Prostate gland (tissue), 2 donors: ENCODE measurements around the gene RBM6.

ENCODE experiments used
- POLR2A ChIP-seq: fragments of 450-650 bp; IDR thresholded peaks from one replicate; pipeline ENCODE4 v1.6.1; 2016; ENCODE audit warnings: antibody characterized with exemption, mild to moderate bottlenecking
- POLR2AphosphoS5 ChIP-seq: sonication (generic); formaldehyde crosslinking; IDR thresholded peaks from one replicate; pipeline ENCODE4 v1.6.1; 2017; ENCODE audit warnings: antibody characterized with exemption
- TF ChIP-seq, protein P1 (sequence below), 4 experiments: fragments of 200-600 bp in 2 of 4; fragments of 450-650 bp in 2 of 4; sonication (generic) in 2 of 4; IDR thresholded peaks; 1 replicate in 3 of 4; 2 replicates in 1 of 4; pipeline ENCODE4 v1.5.1; 2016 to 2019; ENCODE audit warnings: antibody characterized with exemption in 4 of 4, mild to moderate bottlenecking in 2 of 4, moderate library complexity in 2 of 4

DNA sequence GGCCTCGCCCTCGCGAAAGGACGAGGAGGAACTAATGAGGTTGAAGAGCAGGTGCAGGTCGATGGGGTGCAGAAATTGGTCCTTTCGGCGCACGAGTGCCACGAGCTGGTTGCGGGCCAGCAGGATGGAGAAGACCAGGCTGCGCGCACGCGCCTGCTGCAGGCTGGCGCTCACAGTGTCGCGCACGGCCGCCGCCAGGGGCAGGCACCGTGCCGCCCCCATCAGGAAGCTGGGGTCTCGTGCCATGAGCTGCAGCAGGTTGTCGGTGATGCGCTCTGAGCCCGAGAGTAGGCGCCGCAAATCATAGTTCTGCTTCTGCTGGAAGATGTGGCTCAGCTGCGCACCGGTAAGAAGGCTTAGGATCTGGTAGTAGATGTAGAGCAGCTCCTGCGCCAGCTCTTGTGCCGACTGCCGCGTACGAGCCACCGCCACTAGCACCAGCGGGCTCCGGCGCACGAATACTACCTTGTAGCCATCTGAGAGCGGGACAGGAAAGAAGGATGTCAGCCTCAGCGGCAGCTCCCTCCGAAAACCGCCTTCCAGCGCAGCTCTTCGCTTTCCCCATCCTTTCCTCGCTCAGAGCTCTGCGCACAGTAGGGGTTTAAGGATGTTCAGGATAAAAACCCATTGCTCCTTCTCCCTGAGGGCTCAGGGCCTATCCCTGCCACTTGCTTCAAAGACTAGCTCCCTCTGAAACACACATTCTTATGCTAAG lies 29.4 kb upstream of the RBM6 start:
- TF ChIP-seq, protein P1, sequence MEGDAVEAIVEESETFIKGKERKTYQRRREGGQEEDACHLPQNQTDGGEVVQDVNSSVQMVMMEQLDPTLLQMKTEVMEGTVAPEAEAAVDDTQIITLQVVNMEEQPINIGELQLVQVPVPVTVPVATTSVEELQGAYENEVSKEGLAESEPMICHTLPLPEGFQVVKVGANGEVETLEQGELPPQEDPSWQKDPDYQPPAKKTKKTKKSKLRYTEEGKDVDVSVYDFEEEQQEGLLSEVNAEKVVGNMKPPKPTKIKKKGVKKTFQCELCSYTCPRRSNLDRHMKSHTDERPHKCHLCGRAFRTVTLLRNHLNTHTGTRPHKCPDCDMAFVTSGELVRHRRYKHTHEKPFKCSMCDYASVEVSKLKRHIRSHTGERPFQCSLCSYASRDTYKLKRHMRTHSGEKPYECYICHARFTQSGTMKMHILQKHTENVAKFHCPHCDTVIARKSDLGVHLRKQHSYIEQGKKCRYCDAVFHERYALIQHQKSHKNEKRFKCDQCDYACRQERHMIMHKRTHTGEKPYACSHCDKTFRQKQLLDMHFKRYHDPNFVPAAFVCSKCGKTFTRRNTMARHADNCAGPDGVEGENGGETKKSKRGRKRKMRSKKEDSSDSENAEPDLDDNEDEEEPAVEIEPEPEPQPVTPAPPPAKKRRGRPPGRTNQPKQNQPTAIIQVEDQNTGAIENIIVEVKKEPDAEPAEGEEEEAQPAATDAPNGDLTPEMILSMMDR (IDR thresholded peaks at IDR 0.05), result no peak
- TF ChIP-seq POLR2AphosphoS5, result no peak
- TF ChIP-seq POLR2A, result no peak
